B cell (primary cell): ENCODE results near the gene MBNL1. TPM values are rescaled to one million over a fixed set of nuclear protein-coding genes. Genes with fewer than 3 reads are reported as not detected.

ENCODE experiments used
- ATAC-seq: fragments of 200-7000 bp; cut with Tn5 transposase; one replicate; pipeline ENCODE4 v1.10.0; 2021; ENCODE audit warnings: low read depth, mild to moderate bottlenecking, moderate number of reproducible peaks, moderate library complexity
- CTCF ChIA-PET: fragments of 350-600 bp; sonication (Branson Sonifier 250); formaldehyde crosslinking; loops from one replicate; lab custom pipeline; 2021; ENCODE audit warnings: antibody characterized with exemption, inconsistent platforms; lab: Charles Lee
- POLR2A ChIA-PET: fragments of 350-600 bp; sonication (Branson Sonifier 250); formaldehyde crosslinking; loops from one replicate; lab custom pipeline; 2021; ENCODE audit warnings: antibody characterized with exemption; lab: Charles Lee
- DNase-seq: peaks from one replicate; pipeline ENCODE4 v3.0.0; 2013
- H2AFZ ChIP-seq: 2 replicates; pipeline ENCODE4 v1.6.1; 2012; ENCODE audit warnings: mild to moderate bottlenecking, low read depth, low read length; ENCODE audit not compliant: insufficient read depth, poor library complexity, severe bottlenecking
- H3K27ac ChIP-seq, 2 donors: 1 replicate in 1 of 2; 2 replicates in 1 of 2; pipeline ENCODE4 v1.5.1; 2012 to 2013; ENCODE audit warnings: low read length in 2 of 2, mild to moderate bottlenecking in 2 of 2, moderate library complexity in 1 of 2
- H3K27me3 ChIP-seq, 4 experiments: fragments of 200-600 bp in 1 of 4; sonication (generic) in 1 of 4; replicated peaks in 1 of 4; 1 replicate in 2 of 4; 2 replicates in 2 of 4; pipeline versions ENCODE4 v1.6.1 to v1.7.0; 2013 to 2016; ENCODE audit warnings: low read length in 3 of 4, mild to moderate bottlenecking in 2 of 4, mixed read lengths in 1 of 4, moderate library complexity in 1 of 4; ENCODE audit not compliant: insufficient read depth in 4 of 4, control insufficient read depth in 3 of 4; ENCODE audit errors: control extremely low read depth in 1 of 4
- H3K36me3 ChIP-seq, 2 experiments: replicated peaks in 1 of 2; 1 replicate in 1 of 2; 2 replicates in 1 of 2; pipeline versions ENCODE4 v1.6.1 to v1.7.1; 2013; ENCODE audit warnings: low read length in 1 of 2; ENCODE audit not compliant: insufficient read depth in 2 of 2, control insufficient read depth in 1 of 2; ENCODE audit errors: control extremely low read depth in 1 of 2, extremely low read depth in 1 of 2
- H3K4me1 ChIP-seq, 2 donors: fragments of 200-600 bp in 1 of 2; sonication (generic) in 1 of 2; 1 replicate in 1 of 2; 2 replicates in 1 of 2; pipeline versions ENCODE4 v1.5.1 to v1.6.1; 2013 to 2017; ENCODE audit warnings: low read length in 2 of 2; ENCODE audit not compliant: control insufficient read depth in 2 of 2, insufficient read depth in 2 of 2
- H3K4me2 ChIP-seq: replicated peaks from 2 replicates; pipeline ENCODE3; 2012; ENCODE audit warnings: mild to moderate bottlenecking, low read depth, low read length; ENCODE audit not compliant: poor library complexity, severe bottlenecking
- H3K4me3 ChIP-seq, 5 experiments: fragments of 200-600 bp in 1 of 5; sonication (generic) in 1 of 5; 1 replicate in 3 of 5; 2 replicates in 2 of 5; pipeline versions ENCODE4 v1.5.1 to v1.7.0; 2011 to 2016; ENCODE audit warnings: low read length in 4 of 5, mild to moderate bottlenecking in 4 of 5, low read depth in 2 of 5, control low read depth in 1 of 5, moderate library complexity in 1 of 5; ENCODE audit not compliant: insufficient read depth in 1 of 5; ENCODE audit errors: control extremely low read depth in 1 of 5, extremely low read depth in 1 of 5
- H3K79me2 ChIP-seq: fragments of 200-600 bp; sonication (generic); one replicate; pipeline ENCODE4 v1.6.0; 2016; ENCODE audit warnings: low read length; ENCODE audit not compliant: control insufficient read depth, insufficient read depth
- H3K9ac ChIP-seq: fragments of 200-600 bp; sonication (generic); 2 replicates; pipeline ENCODE4 v1.6.1; 2017; ENCODE audit warnings: mild to moderate bottlenecking, low read length, moderate library complexity
- H3K9me3 ChIP-seq, 3 donors: one replicate each; pipeline versions ENCODE4 v1.6.1 to v1.7.1; 2013; ENCODE audit warnings: low read length in 2 of 3; ENCODE audit not compliant: control insufficient read depth in 2 of 3, insufficient read depth in 1 of 3; ENCODE audit errors: control extremely low read depth in 1 of 3
- H4K20me1 ChIP-seq: 2 replicates; pipeline ENCODE4 v1.6.0; 2012; ENCODE audit warnings: mild to moderate bottlenecking, low read length; ENCODE audit not compliant: insufficient read depth, control insufficient read depth, poor library complexity, severe bottlenecking
- H3K27ac Mint-ChIP-seq: one replicate; pipeline ENCODE4 v1.8.0; 2021; ENCODE audit warnings: mixed read lengths
- H3K27me3 Mint-ChIP-seq: one replicate; pipeline ENCODE4 v1.8.0; 2021; ENCODE audit warnings: mixed read lengths
- H3K4me1 Mint-ChIP-seq: one replicate; pipeline ENCODE4 v1.8.0; 2021; ENCODE audit warnings: mixed read lengths
- H3K4me3 Mint-ChIP-seq: one replicate; pipeline ENCODE4 v1.8.0; 2021; ENCODE audit warnings: mixed read lengths
- H3K9me3 Mint-ChIP-seq: one replicate; pipeline ENCODE4 v1.8.0; 2022; ENCODE audit warnings: mixed read lengths; ENCODE audit not compliant: insufficient read depth
- CTCF ChIP-seq: fragments of 200-600 bp; IDR thresholded peaks from one replicate; pipeline ENCODE4 v1.8.0; 2022; ENCODE audit warnings: antibody characterized with exemption, mild to moderate bottlenecking
- EZH2 ChIP-seq: IDR thresholded peaks from 2 replicates; pipeline ENCODE4 v1.6.1; 2012; ENCODE audit warnings: borderline replicate concordance, low read depth, mild to moderate bottlenecking, moderate library complexity, low read length; ENCODE audit not compliant: insufficient read depth, poor library complexity, severe bottlenecking
- WGBS: methylation state at CpG from one replicate; pipeline ENCODE4 v1.1.5; 2013; ENCODE audit warnings: missing lambda C conversion rate; ENCODE audit not compliant: insufficient coverage; 5-methylcytosine and 5-hydroxymethylcytosine counted together
- intact Hi-C: fragments of 100-400 bp; cut with micrococcal nuclease; formaldehyde crosslinking; loops from one replicate; pipeline ENCODE4 v1.10.0; 2022
- polyA plus RNA-seq: library from polyadenylated mRNA; depleted of rRNA; stranded (reverse); fragments of >200 nt; gene quantifications from 2 replicates; pipeline ENCODE4 v1.2.3, GENCODE V29; 2012
- total RNA-seq, 2 donors: library from RNA; stranded (reverse); fragments of 120-200 nt in 1 of 2; gene quantifications; 1 replicate in 1 of 2; 2 replicates in 1 of 2; pipeline versions ENCODE4 v1.2.3 to v1.2.4, GENCODE V29; 2013 to 2022

The MBNL1 gene
- total and polyA plus RNA-seq, 2 donors (not counting 1 experiment from before 2014, with no cell fraction given), result 195 to 505 TPM

- H3K4me3 ChIP-seq, result no peak overlapping the region
- no peaks in the 10 kb centered on the region for H3K27me3 ChIP-seq
- H3K9ac ChIP-seq, result no peak overlapping the region
- ChIA-PET POLR2A (no interaction called here), CTCF (interaction anchor here (1.0 to 4.3 kb wide), 3 partner anchors 14 to 134 kb away, joined by 3 to 17 read pairs (median 6); no protein-coding TSS in a partner anchor)
- no peak overlapping the region for H3K27ac Mint-ChIP-seq
- peak overlapping the region in 1 of 2 donors; percentile 30 for H3K27ac ChIP-seq
- no peaks in the 10 kb centered on the region for H3K9me3 ChIP-seq
- 90% methylated on average over 2 of the region's 4 CpGs for WGBS
- no peak overlapping the region for H3K4me3 Mint-ChIP-seq
- H3K79me2 ChIP-seq, result peaks cover 100% of the 10 kb centered on the region
- no peak overlapping the region for H2AFZ ChIP-seq
- TF ChIP-seq EZH2 (no peak), CTCF (no peak)
- H3K4me2 ChIP-seq, result no peak overlapping the region
- no peak for DNase-seq
- H3K27me3 Mint-ChIP-seq, result no peaks in the 10 kb centered on the region
- peaks cover 67% of the 10 kb centered on the region for H3K4me1 Mint-ChIP-seq
- no peak for ATAC-seq
- intact Hi-C loops, result loop anchor here (2.0 to 5.0 kb wide), 2 partner anchors 14 to 35 kb away; no protein-coding TSS in a partner anchor
- peaks cover 27% of the 10 kb centered on the region for H4K20me1 ChIP-seq
- H3K36me3 ChIP-seq, result peaks cover 6 to 36% of the 10 kb centered on the region in 2 experiments
- no peaks in the 10 kb centered on the region for H3K9me3 Mint-ChIP-seq
- H3K4me1 ChIP-seq, result peaks cover 20 to 42% of the 10 kb centered on the region in 2 donors
These were observed 48.5 kb downstream of the MBNL1 start for GRCh38 chr3:152317184-152317583.

- no peak for DNase-seq
- POLR2A ChIA-PET, result no interaction called here
- H3K27ac ChIP-seq, result peak overlapping the region in 1 of 2 donors; percentile 30
These were observed 49.2 kb downstream of the MBNL1 start for GRCh38 chr3:152317956-152318355.

More at GRCh38 chr3:152317956-152318355, 49.2 kb downstream of the MBNL1 start:
- intact Hi-C loops, result loop anchor here (2.0 to 5.0 kb wide), 3 partner anchors 15 to 36 kb away; no protein-coding TSS in a partner anchor
- no peaks in the 10 kb centered on the region for H3K27me3 Mint-ChIP-seq
- H3K36me3 ChIP-seq, result peaks cover 6 to 30% of the 10 kb centered on the region in 2 experiments
- H3K4me2 ChIP-seq, result no peak overlapping the region
- H3K27me3 ChIP-seq, result no peaks in the 10 kb centered on the region
- ATAC-seq, result no peak
- H3K4me3 ChIP-seq, result no peak overlapping the region
- peaks cover 72% of the 10 kb centered on the region for H3K4me1 Mint-ChIP-seq
- peak overlapping the region; percentile 37 for H3K27ac Mint-ChIP-seq
- CTCF ChIA-PET, result interaction anchor here (0.7 to 4.3 kb wide), 6 partner anchors 9 to 135 kb away, joined by 3 to 17 read pairs (median 4); no protein-coding TSS in a partner anchor
- TF ChIP-seq EZH2 (no peak), CTCF (no peak)
- no peak overlapping the region for H3K9ac ChIP-seq
- no peak overlapping the region for H2AFZ ChIP-seq
- WGBS, result no CpG with 5 or more reads among the region's 4 CpGs
- H4K20me1 ChIP-seq, result peaks cover 27% of the 10 kb centered on the region
- no peaks in the 10 kb centered on the region for H3K9me3 Mint-ChIP-seq
- no peaks in the 10 kb centered on the region for H3K9me3 ChIP-seq
- no peak overlapping the region for H3K4me3 Mint-ChIP-seq
- peaks cover 100% of the 10 kb centered on the region for H3K79me2 ChIP-seq
- peaks cover 26 to 49% of the 10 kb centered on the region in 2 donors for H3K4me1 ChIP-seq
